ENCODE results near the gene UBA5.

DNA sequence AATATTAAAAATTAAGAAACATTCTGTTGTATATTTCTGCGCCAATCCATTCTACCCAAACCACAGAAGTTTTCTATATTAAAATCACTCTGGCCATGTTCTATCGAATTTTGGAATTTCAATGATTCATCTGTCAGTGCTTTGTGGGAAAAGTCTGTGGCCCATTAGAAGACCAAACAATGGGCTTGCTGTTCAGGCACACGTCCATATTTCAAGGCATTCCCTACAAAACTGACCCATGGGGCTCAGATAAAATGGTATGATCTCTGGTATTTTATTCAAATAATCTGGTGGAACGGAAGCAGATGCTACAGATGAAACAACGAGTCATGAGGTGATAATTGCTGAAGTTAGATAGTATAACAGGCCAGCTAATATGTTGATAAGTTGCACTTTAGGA, 49.6 kb downstream of the UBA5 start:
- TF ChIP-seq, protein P1, sequence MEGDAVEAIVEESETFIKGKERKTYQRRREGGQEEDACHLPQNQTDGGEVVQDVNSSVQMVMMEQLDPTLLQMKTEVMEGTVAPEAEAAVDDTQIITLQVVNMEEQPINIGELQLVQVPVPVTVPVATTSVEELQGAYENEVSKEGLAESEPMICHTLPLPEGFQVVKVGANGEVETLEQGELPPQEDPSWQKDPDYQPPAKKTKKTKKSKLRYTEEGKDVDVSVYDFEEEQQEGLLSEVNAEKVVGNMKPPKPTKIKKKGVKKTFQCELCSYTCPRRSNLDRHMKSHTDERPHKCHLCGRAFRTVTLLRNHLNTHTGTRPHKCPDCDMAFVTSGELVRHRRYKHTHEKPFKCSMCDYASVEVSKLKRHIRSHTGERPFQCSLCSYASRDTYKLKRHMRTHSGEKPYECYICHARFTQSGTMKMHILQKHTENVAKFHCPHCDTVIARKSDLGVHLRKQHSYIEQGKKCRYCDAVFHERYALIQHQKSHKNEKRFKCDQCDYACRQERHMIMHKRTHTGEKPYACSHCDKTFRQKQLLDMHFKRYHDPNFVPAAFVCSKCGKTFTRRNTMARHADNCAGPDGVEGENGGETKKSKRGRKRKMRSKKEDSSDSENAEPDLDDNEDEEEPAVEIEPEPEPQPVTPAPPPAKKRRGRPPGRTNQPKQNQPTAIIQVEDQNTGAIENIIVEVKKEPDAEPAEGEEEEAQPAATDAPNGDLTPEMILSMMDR (IDR thresholded peaks at IDR 0.05; ENCODE audit: low read depth, low read length, missing input control), result no peak
- TF ChIP-seq, protein P2, sequence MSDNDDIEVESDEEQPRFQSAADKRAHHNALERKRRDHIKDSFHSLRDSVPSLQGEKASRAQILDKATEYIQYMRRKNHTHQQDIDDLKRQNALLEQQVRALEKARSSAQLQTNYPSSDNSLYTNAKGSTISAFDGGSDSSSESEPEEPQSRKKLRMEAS (IDR thresholded peaks at IDR 0.05), result no peak
- TF ChIP-seq, protein P3, sequence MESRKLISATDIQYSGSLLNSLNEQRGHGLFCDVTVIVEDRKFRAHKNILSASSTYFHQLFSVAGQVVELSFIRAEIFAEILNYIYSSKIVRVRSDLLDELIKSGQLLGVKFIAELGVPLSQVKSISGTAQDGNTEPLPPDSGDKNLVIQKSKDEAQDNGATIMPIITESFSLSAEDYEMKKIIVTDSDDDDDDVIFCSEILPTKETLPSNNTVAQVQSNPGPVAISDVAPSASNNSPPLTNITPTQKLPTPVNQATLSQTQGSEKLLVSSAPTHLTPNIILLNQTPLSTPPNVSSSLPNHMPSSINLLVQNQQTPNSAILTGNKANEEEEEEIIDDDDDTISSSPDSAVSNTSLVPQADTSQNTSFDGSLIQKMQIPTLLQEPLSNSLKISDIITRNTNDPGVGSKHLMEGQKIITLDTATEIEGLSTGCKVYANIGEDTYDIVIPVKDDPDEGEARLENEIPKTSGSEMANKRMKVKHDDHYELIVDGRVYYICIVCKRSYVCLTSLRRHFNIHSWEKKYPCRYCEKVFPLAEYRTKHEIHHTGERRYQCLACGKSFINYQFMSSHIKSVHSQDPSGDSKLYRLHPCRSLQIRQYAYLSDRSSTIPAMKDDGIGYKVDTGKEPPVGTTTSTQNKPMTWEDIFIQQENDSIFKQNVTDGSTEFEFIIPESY (IDR thresholded peaks at IDR 0.05), result no peak
- TF ChIP-seq GABPA (IDR thresholded peaks at IDR 0.05 in 1 of 2, conservative IDR thresholded peaks at IDR 0.05 in 1 of 2) (no peak), JUND (IDR thresholded peaks at IDR 0.05) (no peak), RAD21 (IDR thresholded peaks at IDR 0.05) (no peak), TAF1 (conservative IDR thresholded peaks at IDR 0.05) (no peak), YY1 (IDR thresholded peaks at IDR 0.05) (no peak)
- TF ChIP-seq, protein P4, sequence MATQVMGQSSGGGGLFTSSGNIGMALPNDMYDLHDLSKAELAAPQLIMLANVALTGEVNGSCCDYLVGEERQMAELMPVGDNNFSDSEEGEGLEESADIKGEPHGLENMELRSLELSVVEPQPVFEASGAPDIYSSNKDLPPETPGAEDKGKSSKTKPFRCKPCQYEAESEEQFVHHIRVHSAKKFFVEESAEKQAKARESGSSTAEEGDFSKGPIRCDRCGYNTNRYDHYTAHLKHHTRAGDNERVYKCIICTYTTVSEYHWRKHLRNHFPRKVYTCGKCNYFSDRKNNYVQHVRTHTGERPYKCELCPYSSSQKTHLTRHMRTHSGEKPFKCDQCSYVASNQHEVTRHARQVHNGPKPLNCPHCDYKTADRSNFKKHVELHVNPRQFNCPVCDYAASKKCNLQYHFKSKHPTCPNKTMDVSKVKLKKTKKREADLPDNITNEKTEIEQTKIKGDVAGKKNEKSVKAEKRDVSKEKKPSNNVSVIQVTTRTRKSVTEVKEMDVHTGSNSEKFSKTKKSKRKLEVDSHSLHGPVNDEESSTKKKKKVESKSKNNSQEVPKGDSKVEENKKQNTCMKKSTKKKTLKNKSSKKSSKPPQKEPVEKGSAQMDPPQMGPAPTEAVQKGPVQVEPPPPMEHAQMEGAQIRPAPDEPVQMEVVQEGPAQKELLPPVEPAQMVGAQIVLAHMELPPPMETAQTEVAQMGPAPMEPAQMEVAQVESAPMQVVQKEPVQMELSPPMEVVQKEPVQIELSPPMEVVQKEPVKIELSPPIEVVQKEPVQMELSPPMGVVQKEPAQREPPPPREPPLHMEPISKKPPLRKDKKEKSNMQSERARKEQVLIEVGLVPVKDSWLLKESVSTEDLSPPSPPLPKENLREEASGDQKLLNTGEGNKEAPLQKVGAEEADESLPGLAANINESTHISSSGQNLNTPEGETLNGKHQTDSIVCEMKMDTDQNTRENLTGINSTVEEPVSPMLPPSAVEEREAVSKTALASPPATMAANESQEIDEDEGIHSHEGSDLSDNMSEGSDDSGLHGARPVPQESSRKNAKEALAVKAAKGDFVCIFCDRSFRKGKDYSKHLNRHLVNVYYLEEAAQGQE (IDR thresholded peaks at IDR 0.05), result no peak
- TF ChIP-seq, protein P5, sequence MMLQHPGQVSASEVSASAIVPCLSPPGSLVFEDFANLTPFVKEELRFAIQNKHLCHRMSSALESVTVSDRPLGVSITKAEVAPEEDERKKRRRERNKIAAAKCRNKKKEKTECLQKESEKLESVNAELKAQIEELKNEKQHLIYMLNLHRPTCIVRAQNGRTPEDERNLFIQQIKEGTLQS (IDR thresholded peaks at IDR 0.05), result no peak

All from liver (tissue), 3 donors.